PC-3 (cell line): ENCODE data around the gene RHOBTB1.

Experiments used
- EZH2 ChIP-seq: fragments of 300-600 bp; sonication (generic); IDR thresholded peaks from one replicate; pipeline ENCODE4 v1.6.1; 2017; ENCODE audit warnings: antibody characterized with exemption, mild to moderate bottlenecking, low read length; ENCODE audit not compliant: unreplicated experiment
- TF ChIP-seq, protein P1 (sequence below): fragments of 300-600 bp; sonication (generic); conservative IDR thresholded peaks from 2 replicates; pipeline ENCODE4 v1.5.1; 2017; ENCODE audit warnings: antibody characterized with exemption, low read depth, mild to moderate bottlenecking, low read length

DNA sequence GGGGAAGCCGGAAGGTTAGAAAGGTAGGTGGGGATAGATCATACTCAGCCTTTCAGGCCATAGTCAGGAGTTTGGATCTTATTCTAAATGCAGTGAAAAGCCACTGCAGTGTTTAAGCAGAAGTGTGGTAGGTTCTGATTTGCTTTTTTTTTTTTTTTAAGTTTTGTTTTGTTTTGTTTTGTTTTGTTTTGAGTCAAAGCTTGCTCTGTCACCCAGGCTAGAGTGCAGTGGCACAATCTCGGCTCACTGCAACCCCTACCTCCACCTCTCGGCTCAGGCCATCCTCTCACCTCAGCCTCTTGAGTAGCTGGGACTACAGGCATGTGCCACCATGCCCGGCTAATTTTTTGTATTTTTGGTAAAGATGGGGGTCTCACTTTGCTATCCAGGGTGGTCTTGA, 23.5 kb downstream of the RHOBTB1 start:
- TF ChIP-seq, protein P1, sequence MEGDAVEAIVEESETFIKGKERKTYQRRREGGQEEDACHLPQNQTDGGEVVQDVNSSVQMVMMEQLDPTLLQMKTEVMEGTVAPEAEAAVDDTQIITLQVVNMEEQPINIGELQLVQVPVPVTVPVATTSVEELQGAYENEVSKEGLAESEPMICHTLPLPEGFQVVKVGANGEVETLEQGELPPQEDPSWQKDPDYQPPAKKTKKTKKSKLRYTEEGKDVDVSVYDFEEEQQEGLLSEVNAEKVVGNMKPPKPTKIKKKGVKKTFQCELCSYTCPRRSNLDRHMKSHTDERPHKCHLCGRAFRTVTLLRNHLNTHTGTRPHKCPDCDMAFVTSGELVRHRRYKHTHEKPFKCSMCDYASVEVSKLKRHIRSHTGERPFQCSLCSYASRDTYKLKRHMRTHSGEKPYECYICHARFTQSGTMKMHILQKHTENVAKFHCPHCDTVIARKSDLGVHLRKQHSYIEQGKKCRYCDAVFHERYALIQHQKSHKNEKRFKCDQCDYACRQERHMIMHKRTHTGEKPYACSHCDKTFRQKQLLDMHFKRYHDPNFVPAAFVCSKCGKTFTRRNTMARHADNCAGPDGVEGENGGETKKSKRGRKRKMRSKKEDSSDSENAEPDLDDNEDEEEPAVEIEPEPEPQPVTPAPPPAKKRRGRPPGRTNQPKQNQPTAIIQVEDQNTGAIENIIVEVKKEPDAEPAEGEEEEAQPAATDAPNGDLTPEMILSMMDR: no peak
- TF ChIP-seq EZH2: no peak
